ENCODE data around the gene TMEM238L.

TMEM238L gene

GRCh38 chr17:10836966-10837590 is 33.2 kb upstream of the TMEM238L start:
- H3K4me3 ChIP-seq (ENCODE audit: low read depth, low read length): no peak overlapping the region
- no peak for DNase-seq
- no peak overlapping the region for H3K14ac ChIP-seq (ENCODE audit: low read length)
- H2BK12ac ChIP-seq (ENCODE audit: low read length): no peak overlapping the region
- no peak overlapping the region for H4K12ac ChIP-seq (ENCODE audit: low read depth, low read length)
- H2BK120ac ChIP-seq (ENCODE audit: insufficient read depth, low read length, poor library complexity): no peak overlapping the region
- no peaks in the 10 kb centered on the region for H3K27me3 ChIP-seq (ENCODE audit: insufficient read depth, low read length)
- WGBS (ENCODE audit: extremely low coverage, insufficient coverage, insufficient read length): no CpG with 5 or more reads among the region's 15 CpGs
- no peak overlapping the region for H2BK5ac ChIP-seq (ENCODE audit: low read depth, low read length, poor library complexity)
- no peak overlapping the region for H3K23ac ChIP-seq (ENCODE audit: low read length)
- H2AK5ac ChIP-seq (ENCODE audit: low read length): no peak overlapping the region
- H4K91ac ChIP-seq (ENCODE audit: low read depth, low read length): no peak overlapping the region
- H3K18ac ChIP-seq (ENCODE audit: low read length): no peak overlapping the region
- no peak overlapping the region for H3K4ac ChIP-seq (ENCODE audit: low read depth, low read length)
- no peaks in the 10 kb centered on the region for H3K36me3 ChIP-seq (ENCODE audit: control insufficient read depth in 1 of 2, insufficient read depth in 2 of 2, low read length in 2 of 2)
- no peaks in the 10 kb centered on the region for H3K79me2 ChIP-seq (ENCODE audit: control insufficient read depth, insufficient read depth, low read length, poor library complexity)
- no peak overlapping the region for H3K4me2 ChIP-seq (ENCODE audit: low read length)
- H4K8ac ChIP-seq (ENCODE audit: low read depth, low read length): no peak overlapping the region
- H3K9me3 ChIP-seq (ENCODE audit: insufficient read depth, low read depth, low read length): no peaks in the 10 kb centered on the region
- H3K27ac ChIP-seq (ENCODE audit: low read depth, low read length): no peak overlapping the region
- no peaks in the 10 kb centered on the region for H3K4me1 ChIP-seq (ENCODE audit: control insufficient read depth in 1 of 2, insufficient read depth in 2 of 2, low read length in 2 of 2)
- no peak overlapping the region for H3K9ac ChIP-seq (ENCODE audit: low read length)
- no peaks in the 10 kb centered on the region for H3K79me1 ChIP-seq (ENCODE audit: low read length)
- H2AFZ ChIP-seq (ENCODE audit: insufficient read depth, low read length, poor library complexity): no peak overlapping the region

DNA sequence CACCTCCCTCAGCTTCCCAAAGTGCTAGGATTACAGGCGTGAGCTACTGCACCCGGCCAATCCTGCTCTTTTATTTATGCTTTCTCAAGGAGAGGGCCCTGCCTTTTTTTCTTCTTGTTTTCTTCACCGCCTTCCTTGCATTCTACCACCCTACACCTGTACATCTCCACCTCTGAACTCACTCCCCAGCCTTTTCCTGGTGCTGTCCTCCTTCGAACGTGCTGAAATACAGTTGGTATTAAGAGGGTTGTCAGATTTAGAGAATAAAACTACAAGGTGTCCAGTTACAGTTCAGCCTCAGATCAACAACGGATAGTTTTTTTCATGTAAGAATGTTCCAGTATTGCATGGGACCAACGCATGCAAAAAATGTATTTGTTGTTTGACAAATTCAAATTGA is 32.2 kb upstream of the TMEM238L start:
- H3K4me3 ChIP-seq (ENCODE audit: low read depth, low read length): no peak overlapping the region
- H3K9me3 ChIP-seq (ENCODE audit: insufficient read depth, low read depth, low read length): no peaks in the 10 kb centered on the region
- H3K4ac ChIP-seq (ENCODE audit: low read depth, low read length): no peak overlapping the region
- WGBS (ENCODE audit: extremely low coverage, insufficient coverage, insufficient read length): no CpG with 5 or more reads among the region's 7 CpGs
- H2BK120ac ChIP-seq (ENCODE audit: insufficient read depth, low read length, poor library complexity): no peak overlapping the region
- H3K14ac ChIP-seq (ENCODE audit: low read length): no peak overlapping the region
- H3K4me2 ChIP-seq (ENCODE audit: low read length): no peak overlapping the region
- no peak overlapping the region for H2BK5ac ChIP-seq (ENCODE audit: low read depth, low read length, poor library complexity)
- no peaks in the 10 kb centered on the region for H3K27me3 ChIP-seq (ENCODE audit: insufficient read depth, low read length)
- H4K91ac ChIP-seq (ENCODE audit: low read depth, low read length): no peak overlapping the region
- no peaks in the 10 kb centered on the region for H3K36me3 ChIP-seq (ENCODE audit: control insufficient read depth in 1 of 2, insufficient read depth in 2 of 2, low read length in 2 of 2)
- H4K12ac ChIP-seq (ENCODE audit: low read depth, low read length): no peak overlapping the region
- no peaks in the 10 kb centered on the region for H3K4me1 ChIP-seq (ENCODE audit: control insufficient read depth in 1 of 2, insufficient read depth in 2 of 2, low read length in 2 of 2)
- H2BK12ac ChIP-seq (ENCODE audit: low read length): no peak overlapping the region
- no peak overlapping the region for H3K23ac ChIP-seq (ENCODE audit: low read length)
- H2AFZ ChIP-seq (ENCODE audit: insufficient read depth, low read length, poor library complexity): no peak overlapping the region
- H3K79me1 ChIP-seq (ENCODE audit: low read length): no peaks in the 10 kb centered on the region
- no peak overlapping the region for H4K8ac ChIP-seq (ENCODE audit: low read depth, low read length)
- no peak overlapping the region for H2AK5ac ChIP-seq (ENCODE audit: low read length)
- no peak overlapping the region for H3K9ac ChIP-seq (ENCODE audit: low read length)
- no peak for DNase-seq
- no peaks in the 10 kb centered on the region for H3K79me2 ChIP-seq (ENCODE audit: control insufficient read depth, insufficient read depth, low read length, poor library complexity)
- H3K18ac ChIP-seq (ENCODE audit: low read length): no peak overlapping the region
- H3K27ac ChIP-seq (ENCODE audit: low read depth, low read length): no peak overlapping the region

GRCh38 chr17:10831696-10832095 is 27.8 kb upstream of the TMEM238L start:
- WGBS (ENCODE audit: extremely low coverage, insufficient coverage, insufficient read length): no CpG with 5 or more reads among the region's 5 CpGs

DNA sequence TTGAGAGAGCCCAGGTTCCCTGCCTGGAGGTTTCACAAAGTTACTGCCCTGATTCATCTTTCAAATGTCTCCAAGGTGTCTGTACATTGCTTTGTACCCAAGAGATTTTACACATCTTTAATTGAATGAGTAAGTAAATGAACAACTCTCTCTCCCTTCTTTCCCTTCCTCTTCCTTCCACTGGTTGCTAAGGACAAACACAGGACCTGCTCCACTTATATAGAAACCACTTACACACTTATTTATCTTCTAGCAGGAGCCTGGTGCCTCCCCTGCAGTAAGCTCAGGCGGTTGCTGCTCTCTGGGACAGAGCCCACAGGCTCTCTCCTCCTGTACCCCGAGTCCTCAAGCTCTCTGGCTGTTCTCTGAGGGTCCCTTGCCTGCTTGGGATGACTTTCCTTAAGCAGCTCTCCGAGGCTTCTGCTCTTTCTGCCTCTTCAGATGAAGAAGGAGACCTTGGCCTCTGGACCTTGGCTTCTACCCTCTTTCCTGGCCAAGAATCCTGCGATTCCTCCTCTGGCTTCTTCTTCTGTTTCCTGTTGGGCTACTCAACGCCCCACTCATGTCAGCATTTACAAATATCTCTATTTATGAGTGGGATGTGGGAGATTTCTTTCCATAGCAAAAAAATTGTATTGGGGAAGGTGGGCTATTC is 24.1 kb upstream of the TMEM238L start:
- no peak overlapping the region for H3K27ac ChIP-seq (ENCODE audit: low read depth, low read length)
- no peak overlapping the region for H3K4ac ChIP-seq (ENCODE audit: low read depth, low read length)
- H3K4me3 ChIP-seq (ENCODE audit: low read depth, low read length): no peak overlapping the region
- H2AFZ ChIP-seq (ENCODE audit: insufficient read depth, low read length, poor library complexity): no peak overlapping the region
- H2BK12ac ChIP-seq (ENCODE audit: low read length): no peak overlapping the region
- H2BK120ac ChIP-seq (ENCODE audit: insufficient read depth, low read length, poor library complexity): no peak overlapping the region
- no CpG with 5 or more reads among the region's 5 CpGs for WGBS (ENCODE audit: extremely low coverage, insufficient coverage, insufficient read length)
- H3K36me3 ChIP-seq (ENCODE audit: control insufficient read depth in 1 of 2, insufficient read depth in 2 of 2, low read length in 2 of 2): no peaks in the 10 kb centered on the region
- H3K27me3 ChIP-seq (ENCODE audit: insufficient read depth, low read length): no peaks in the 10 kb centered on the region
- no peak overlapping the region for H3K18ac ChIP-seq (ENCODE audit: low read length)
- no peak overlapping the region for H4K12ac ChIP-seq (ENCODE audit: low read depth, low read length)
- no peak overlapping the region for H4K91ac ChIP-seq (ENCODE audit: low read depth, low read length)
- no peaks in the 10 kb centered on the region for H3K79me1 ChIP-seq (ENCODE audit: low read length)
- H3K4me2 ChIP-seq (ENCODE audit: low read length): no peak overlapping the region
- H4K8ac ChIP-seq (ENCODE audit: low read depth, low read length): no peak overlapping the region
- no peaks in the 10 kb centered on the region for H3K9me3 ChIP-seq (ENCODE audit: insufficient read depth, low read depth, low read length)
- H2AK5ac ChIP-seq (ENCODE audit: low read length): no peak overlapping the region
- no peaks in the 10 kb centered on the region for H3K79me2 ChIP-seq (ENCODE audit: control insufficient read depth, insufficient read depth, low read length, poor library complexity)
- H3K14ac ChIP-seq (ENCODE audit: low read length): no peak overlapping the region
- no peaks in the 10 kb centered on the region for H3K4me1 ChIP-seq (ENCODE audit: control insufficient read depth in 1 of 2, insufficient read depth in 2 of 2, low read length in 2 of 2)
- H3K23ac ChIP-seq (ENCODE audit: low read length): no peak overlapping the region
- no peak overlapping the region for H2BK5ac ChIP-seq (ENCODE audit: low read depth, low read length, poor library complexity)
- DNase-seq: no peak
- no peak overlapping the region for H3K9ac ChIP-seq (ENCODE audit: low read length)

More at GRCh38 chr17:10831696-10832095, 27.8 kb upstream of the TMEM238L start:
- H3K79me2 ChIP-seq (ENCODE audit: control insufficient read depth, insufficient read depth, low read length, poor library complexity): no peaks in the 10 kb centered on the region
- H3K27ac ChIP-seq (ENCODE audit: low read depth, low read length): no peak overlapping the region
- no peak overlapping the region for H2BK12ac ChIP-seq (ENCODE audit: low read length)
- no peak overlapping the region for H3K18ac ChIP-seq (ENCODE audit: low read length)
- no peak overlapping the region for H3K9ac ChIP-seq (ENCODE audit: low read length)
- no peaks in the 10 kb centered on the region for H3K79me1 ChIP-seq (ENCODE audit: low read length)
- no peak overlapping the region for H3K4me3 ChIP-seq (ENCODE audit: low read depth, low read length)
- no peak overlapping the region for H3K14ac ChIP-seq (ENCODE audit: low read length)
- H4K91ac ChIP-seq (ENCODE audit: low read depth, low read length): no peak overlapping the region
- no peak overlapping the region for H3K4ac ChIP-seq (ENCODE audit: low read depth, low read length)
- no peaks in the 10 kb centered on the region for H3K4me1 ChIP-seq (ENCODE audit: control insufficient read depth in 1 of 2, insufficient read depth in 2 of 2, low read length in 2 of 2)
- no peak overlapping the region for H3K23ac ChIP-seq (ENCODE audit: low read length)
- H4K12ac ChIP-seq (ENCODE audit: low read depth, low read length): no peak overlapping the region
- H3K27me3 ChIP-seq (ENCODE audit: insufficient read depth, low read length): no peaks in the 10 kb centered on the region
- DNase-seq: no peak
- H3K4me2 ChIP-seq (ENCODE audit: low read length): no peak overlapping the region
- H4K8ac ChIP-seq (ENCODE audit: low read depth, low read length): no peak overlapping the region
- no peaks in the 10 kb centered on the region for H3K36me3 ChIP-seq (ENCODE audit: control insufficient read depth in 1 of 2, insufficient read depth in 2 of 2, low read length in 2 of 2)
- no peak overlapping the region for H2AK5ac ChIP-seq (ENCODE audit: low read length)
- no peak overlapping the region for H2AFZ ChIP-seq (ENCODE audit: insufficient read depth, low read length, poor library complexity)
- H3K9me3 ChIP-seq (ENCODE audit: insufficient read depth, low read depth, low read length): no peaks in the 10 kb centered on the region
- no peak overlapping the region for H2BK120ac ChIP-seq (ENCODE audit: insufficient read depth, low read length, poor library complexity)
- no peak overlapping the region for H2BK5ac ChIP-seq (ENCODE audit: low read depth, low read length, poor library complexity)

Data from trophoblast cell (in vitro differentiated cells and primary cell).